GM18909 (cell line): Measurements from ENCODE around the gene RAP1A.
"Not testable (repeated sequence)": the region's sequence is repeated elsewhere in the genome, so short reads cannot be mapped to it uniquely, and the experiment has no call there.

Experiments used
- ATAC-seq: cut with Tn5 transposase; IDR thresholded peaks from one replicate; pipeline ENCODE4 v1.9.1; 2021; ENCODE audit warnings: mild to moderate bottlenecking; ENCODE audit not compliant: unreplicated experiment, poor library complexity

Gene RAP1A

DNA sequence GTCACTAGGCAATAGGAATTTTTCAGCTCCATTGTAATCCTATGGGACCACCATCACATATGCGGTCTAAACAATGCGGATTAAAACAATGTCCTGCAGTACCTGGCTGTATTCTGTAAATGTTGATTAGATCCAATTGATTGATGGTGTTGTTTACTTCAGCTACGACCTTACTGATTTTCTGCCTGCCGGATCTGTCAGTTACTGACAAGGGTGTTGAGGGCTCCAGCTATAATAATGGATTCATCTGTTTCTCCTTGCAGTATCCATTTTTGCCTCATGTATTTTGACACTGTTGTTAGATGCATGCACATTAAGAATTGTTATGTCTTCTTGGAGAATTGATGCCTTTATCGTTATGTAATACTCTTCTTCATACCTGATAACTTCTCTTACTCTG is 39.0 kb downstream of the RAP1A start:
- no peak for ATAC-seq

DNA sequence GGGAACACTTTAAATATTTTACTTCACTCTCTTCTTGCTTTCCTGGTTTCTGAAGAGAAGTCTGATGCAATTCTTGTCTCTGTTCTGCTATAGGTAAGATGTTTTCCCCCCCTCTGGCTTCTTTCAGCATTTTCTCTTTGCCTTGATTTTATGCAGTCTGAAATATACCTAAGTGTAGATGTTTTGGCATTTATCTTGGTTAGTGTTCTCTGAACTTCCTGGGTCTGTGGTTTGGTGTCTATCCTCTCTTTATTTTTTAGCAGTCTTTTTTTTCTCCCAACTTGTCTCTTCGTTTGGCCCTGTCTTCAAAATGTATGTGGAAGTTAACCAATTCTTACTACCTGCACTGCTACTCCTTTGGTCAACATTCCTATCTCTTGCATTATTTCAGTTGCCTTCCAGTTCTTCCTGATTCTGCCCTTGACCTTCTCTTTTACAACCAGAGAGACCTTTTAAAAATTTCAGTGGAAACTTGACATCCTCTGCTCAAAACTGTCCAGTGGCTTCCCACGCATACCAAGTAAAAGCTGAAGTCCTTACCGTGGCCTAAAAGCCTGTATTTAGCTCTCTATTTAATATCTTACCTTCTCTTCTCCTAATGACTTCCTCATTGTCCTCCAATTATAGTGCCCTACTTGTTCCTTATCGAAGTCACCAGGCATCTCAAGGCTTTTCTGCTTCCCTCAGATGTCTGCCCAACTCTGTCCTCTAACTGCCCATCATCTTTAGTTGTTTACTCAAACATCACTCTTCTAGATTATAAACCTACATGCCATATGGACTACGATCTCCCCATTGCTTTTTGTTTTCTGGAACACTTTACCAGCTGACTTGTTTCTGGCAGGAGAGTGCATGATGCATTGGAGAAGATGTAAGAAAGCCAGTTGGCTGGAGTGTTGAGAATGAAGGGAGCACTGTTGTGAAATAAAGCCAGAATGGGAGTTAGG is 40.9 kb downstream of the RAP1A start:
- no peak for ATAC-seq

DNA sequence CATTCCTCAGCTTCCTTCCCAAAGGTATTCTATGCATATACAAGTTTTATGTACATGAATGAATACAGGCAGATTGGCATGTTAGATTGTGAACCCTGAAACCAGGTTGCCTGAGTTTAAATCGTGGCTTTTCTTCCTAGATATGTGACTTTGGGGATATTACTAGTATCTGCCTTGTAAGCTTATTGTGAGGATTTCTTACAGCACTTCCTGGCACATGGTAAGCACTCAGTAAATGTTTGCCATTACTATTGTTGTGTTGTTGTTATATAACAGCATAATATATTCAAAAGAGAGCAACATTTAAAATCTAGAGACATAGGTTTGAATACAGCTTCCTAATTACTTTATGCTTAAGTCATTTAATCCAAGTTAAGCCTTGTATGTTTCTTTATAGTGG is 45.1 kb downstream of the RAP1A start:
- no peak for ATAC-seq

DNA sequence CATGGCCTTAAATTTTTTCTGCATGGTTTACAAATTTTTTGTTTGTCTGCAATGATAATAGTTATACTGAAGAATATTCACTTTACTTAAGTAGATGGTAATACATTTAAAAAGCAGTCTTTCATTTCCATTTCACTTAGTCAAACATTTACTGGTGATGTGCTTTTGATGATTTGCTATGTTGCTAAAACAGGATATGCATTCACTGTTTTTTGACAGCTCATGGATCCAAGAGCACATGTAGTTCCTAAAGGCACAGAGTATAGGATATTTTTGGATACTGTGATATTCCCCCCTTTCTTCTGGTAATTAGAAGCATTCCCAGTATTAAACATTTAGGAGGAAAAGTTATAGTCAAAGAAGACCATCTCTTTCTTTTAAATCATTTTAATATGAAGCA is 45.9 kb downstream of the RAP1A start:
- ATAC-seq, result no peak

DNA sequence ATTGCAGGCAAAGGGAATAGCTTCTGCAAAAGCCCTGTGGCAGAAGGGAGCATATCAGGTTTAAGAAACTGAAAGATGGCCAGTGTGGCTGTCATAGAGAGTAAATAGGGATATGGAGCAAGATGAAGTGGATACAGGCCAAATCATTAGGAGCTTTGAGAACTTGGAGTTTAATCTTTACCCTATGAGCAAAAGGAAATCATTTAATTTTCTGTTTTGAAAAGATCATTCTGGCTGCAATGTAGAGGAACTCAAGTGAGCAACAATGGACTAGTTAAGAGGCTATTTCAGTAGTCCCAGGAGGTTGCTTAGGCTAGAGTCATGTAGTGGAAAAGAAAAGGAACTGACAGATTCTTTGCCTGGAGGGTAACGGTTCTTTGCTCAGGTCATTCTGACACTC is 47.2 kb downstream of the RAP1A start:
- no peak for ATAC-seq

DNA sequence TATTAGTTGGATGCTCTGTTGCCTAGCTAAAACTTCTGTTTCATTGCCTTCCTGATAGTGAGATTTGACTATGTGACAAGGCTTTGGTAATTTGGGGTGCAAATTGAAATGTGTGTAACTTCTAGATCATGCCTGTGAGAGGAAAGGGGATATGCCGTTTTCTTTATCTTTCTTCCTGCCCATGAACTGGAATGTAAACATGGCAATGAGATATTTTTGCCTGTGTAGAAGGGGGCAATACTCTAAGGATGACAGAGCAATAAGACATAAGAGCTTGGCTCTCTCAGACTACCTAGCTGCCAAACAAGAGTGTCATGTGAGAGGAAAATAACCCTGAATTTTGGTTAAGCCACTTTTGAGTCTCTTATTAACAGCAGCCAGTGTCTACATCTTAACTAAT is 49.7 kb downstream of the RAP1A start:
- no peak for ATAC-seq

DNA sequence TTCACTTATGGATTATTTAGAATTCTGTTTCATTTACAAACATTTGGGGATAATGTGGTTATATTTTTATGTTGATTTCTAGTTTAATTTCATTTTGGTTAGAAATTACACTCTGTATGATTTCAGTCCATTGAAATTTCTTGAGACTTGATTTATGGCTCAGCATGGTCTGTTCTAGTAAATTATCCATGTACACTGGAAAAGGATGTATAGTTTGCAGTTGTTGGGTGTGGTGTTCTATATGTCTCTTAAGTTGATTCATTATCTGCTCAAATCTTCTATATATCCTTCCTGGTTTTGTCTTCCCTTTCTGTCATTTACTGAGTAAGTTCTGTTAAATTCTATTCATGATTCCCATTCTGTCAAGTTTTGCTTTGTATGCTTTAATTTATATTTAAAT is 52.3 kb downstream of the RAP1A start:
- no peak for ATAC-seq

DNA sequence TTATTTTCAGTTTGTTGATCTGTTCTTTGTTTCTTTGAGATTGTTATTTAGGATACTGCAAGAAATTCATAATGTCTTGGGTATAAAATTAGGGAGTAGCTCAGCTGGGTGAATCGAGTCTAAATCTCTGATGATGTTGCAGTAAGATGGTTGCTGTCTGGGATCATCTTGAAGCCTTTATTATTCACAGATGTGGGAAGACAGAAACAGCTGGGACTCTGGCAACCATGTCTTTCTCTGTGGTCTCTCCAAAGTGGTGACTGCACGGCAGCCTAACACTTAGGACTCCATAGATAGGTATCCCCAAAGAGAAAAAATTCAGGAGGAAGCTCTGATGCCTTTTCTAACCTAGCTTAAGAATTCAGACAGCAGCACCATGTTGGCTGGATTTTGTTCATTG is 52.7 kb downstream of the RAP1A start:
- ATAC-seq, result no peak

DNA sequence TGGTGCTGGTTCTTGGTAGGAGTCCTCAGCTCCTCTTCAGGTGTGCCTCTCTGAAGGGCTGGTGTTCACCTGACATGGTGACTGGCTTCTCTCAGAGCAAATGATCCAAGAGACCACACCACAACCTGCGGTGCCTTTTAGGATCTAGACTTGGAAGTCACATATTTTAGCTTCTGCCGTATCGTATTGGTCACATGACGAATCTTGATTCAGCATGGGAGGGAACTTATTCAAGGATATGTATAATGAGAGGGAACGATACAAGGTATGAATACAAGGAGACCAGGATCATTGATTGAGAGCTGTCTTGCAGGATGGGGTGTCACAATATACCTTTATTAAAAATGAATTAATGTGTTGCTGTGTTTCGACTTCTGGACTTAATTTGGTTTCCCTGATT is 58.0 kb downstream of the RAP1A start:
- ATAC-seq, result no peak

DNA sequence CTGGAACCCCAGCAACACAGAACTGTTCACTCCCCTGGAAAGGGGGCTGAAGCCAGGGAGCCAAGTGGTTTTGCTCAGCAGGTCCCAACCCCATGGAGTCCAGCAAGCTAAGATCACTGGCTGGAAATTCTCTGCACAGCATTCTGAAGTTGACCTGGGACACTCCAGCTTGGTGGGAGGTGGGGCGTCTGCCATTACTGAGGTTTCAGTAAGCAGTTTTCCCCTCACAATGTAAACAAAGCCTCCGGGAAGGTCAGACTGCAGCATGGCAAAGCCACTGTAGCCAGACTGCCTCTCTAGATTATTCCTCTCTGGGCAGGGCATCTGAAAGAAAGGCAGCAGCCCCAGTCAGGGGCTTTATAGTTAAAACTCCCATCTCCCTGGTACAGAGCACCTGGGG is 60.0 kb downstream of the RAP1A start:
- no peak for ATAC-seq

DNA sequence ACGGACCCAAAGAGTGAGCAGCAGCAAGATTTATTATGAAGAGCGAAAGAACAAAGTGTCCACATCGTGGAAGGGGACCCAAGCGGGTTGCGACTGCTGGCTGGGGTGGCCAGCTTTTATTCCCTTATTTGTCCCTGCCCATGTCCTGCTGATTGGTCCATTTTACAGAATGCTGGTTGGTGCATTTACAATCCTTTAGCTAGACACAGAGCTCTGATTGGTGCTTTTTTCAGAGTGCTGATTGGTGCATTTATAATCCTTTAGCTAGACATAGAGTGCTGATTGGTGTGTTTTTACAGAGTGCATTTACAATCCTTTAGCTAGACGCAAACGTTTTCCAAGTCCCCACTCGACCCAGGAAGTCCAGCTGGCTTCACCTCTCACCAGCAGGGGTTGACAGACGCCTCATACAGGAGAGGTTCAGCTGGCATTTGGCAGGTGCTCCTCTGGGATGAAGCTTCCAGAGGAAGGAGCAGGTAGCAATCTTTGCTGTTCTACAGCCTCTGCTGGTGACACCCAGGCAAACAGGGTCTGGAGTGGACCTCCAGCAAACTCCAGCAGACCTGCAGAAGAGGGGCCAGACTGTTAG is 60.7 kb downstream of the RAP1A start:
- not testable (repeated sequence) for ATAC-seq

DNA sequence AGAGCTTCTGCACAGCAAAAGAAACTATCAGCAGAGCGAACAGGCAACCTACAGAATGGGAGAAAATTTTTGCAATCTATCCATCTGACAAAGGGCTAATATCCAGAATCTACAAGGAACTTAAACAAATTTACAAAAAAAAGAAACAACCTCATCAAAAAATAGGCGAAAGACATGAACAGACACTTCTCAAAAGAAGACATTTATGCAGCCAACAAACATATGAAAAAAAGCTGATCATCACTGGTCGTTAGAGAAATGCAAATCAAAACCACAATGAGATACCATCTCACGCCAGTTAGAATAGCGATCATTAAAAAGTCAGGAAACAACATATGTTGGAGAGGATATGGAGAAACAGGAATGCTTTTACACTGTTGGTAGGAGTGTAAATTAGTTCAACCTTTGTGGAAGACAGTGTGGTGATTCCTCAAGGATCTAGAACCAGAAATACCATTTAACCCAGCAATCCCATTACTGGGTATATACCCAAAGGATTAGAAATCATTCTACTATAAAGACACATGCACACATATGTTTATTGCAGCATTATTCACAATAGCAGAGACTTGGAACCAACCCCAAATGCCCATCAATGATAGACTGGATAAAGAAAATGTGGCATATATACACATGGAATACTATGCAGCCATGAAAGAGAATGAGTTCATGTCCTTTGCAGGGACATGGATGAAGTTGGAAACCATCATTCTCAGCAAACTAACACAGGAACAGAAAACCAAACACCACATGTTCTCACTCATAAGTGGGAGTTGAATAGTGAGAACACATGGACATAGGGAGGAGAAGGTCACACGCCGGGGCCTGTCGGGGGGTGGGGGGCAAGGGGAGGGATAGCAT is 65.9 kb downstream of the RAP1A start:
- ATAC-seq, result not testable (repeated sequence)

DNA sequence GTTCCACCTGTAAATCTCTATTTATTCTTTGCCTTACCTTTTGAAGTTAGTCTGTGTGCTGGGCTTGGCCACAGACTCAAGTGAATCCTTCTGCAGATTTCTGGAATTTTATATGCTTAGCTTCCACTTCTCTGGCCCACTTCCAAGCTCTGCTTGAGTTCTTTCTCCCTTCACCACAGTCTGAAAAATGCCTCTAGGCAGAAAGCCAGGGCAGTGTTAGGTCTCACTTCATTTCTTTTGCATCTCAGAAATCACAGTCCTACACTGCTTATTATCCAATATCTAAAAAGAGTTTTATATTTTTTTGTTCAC is 70.7 kb downstream of the RAP1A start:
- ATAC-seq, result no peak

DNA sequence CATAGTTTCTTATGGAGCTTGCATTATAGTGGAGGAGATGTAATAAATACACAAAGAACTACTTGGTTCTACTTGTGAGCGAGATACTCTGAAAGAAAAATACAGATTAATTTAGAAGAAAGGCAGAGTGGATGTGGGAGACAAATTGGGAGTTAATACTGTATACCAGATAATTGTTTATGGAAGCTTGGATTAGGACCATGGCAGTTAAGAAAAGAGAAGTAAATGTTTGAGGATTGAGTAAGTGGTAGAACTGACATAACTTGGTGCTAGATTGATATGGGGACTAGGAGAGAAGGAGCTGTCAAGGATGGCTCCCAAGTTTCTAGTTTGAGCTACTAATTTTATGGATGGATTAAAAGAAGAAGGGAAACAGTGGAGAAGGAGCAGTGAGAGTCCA is 72.3 kb downstream of the RAP1A start:
- ATAC-seq, result no peak

DNA sequence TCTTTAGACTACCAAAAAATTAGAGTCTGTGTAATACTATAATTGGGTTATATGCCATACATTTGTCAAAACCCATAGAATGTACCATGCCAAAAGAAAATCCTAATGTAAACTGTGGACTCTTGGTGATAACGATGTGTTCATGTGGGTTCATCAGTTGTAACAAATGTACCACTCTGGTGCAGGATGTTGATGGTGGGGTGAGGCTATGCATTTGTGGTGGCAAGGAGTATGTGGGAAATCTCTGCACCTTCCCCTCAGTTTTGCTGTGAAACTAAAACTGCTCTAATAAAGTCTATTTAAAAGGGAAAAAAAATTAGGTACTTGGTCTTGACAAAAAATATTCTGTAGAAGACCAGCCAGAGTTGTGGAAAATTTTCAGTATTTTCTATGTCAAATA is 76.2 kb downstream of the RAP1A start:
- ATAC-seq, result no peak

DNA sequence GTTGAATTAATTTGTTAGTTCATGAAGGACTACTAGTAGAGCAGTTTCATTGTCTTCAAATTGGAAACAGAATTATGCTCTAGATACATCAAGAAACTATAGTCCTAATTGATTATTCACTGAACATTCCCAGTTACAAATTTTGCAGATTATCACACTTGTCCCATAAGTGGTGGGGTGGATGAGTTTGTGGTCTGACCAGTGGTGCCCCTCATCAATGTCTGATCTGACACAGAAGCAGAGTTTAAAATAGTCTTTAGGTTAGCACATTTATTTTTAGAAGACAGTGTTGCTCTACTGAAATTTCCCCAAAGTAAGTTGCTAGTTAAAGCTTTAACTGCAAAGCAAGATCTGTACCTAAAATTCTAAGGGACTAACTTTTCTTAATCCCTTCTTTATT is 76.7 kb downstream of the RAP1A start:
- no peak for ATAC-seq

DNA sequence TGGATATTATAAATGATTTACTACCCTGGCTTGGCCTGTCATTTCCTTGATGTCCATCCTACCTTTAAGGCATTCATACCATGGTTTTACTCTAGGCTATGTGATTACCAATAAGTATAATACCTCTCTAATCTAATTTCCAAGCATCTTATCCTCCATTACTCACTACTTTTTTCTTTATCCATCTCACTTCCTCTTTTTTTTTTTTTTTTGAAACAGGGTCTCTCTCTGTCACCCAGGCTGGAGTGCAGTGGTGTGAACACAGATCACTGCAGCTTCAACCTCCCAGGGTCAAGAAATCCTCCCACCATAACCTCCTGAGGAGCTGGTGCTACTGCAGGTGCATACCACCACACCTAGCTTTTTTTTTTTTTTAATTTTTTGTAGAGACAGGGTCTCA is 79.7 kb downstream of the RAP1A start:
- no peak for ATAC-seq

DNA sequence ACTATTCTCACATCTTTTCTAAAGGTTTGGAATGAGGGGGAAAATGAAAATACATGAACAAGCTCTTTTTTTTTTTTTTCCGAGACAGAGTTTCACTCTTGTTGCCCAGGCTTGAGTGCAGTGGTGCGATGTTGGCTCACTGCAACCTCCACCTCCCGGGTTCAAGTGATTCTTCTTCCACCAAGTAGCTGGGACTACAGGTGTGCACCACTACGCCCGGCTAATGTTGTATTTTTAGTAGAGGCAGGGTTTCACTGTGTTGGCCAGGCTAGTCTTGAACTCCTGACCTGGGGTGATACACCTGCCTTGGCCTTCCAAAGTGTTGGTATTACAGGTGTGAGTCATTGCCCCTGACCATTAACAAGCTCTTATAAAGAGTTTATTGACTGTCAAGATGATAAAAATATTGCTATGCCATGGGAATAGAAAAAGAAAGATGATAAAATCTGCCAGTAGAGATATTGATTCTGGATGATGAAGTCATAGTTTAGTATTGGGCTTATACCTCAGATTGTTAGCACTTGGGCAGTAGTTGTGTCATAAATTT is 83.0 kb downstream of the RAP1A start:
- ATAC-seq, result no peak

DNA sequence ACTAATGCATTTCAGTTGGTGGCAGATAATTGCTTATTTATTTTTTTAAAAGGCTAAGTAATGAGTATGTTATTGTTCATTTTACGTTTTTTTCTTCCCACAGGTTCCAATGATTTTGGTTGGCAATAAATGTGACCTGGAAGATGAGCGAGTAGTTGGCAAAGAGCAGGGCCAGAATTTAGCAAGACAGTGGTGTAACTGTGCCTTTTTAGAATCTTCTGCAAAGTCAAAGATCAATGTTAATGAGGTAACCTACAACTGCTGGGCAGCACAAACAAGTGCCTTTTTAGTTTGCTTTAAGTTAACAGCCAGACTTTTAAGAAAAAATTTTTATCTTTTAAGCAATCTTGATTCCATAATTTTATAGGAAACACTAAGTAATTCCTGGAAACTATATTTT is 84.7 kb downstream of the RAP1A start:
- ATAC-seq, result no peak

DNA sequence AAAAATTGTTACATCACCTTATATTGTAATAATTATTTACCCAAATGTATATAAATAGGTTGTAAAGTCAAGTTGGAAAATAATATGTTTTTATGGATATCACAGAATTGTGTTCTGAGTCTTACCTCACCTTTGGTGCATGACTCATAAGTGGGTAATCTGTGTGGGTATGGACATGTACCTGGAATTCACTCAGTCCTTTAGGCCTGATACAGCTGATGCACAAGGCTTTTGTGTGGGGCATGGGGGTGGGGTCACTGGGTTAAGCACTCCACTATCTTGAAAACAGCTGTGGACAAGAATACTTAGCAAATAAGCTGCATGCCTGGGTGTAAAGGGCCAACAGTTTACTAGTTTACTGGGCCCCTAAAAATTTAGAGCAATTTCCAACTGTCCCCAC is 85.2 kb downstream of the RAP1A start:
- ATAC-seq, result no peak

DNA sequence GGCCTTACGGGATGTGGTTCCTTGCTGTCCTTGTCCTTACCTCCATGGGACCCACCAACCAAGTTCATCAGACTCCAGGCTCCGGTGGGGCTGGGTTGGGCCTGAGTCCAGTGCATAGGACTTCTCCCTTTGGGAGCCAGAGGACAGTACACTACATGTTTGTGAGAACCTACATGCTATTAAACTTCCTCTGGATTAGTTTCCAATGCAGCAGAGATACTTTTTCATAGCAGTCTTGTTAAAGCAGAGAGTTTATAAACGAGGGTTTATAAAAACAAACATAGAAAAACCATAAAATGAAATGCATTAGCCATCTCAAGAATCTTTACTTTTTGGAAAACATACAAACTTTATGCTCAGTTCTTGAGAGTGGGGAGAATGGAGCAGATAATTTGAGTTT is 86.3 kb downstream of the RAP1A start:
- ATAC-seq, result no peak
